ENCODE data around the gene RNASE7. TPM values are rescaled to one million over a fixed set of nuclear protein-coding genes. Genes with fewer than 3 reads are reported as not detected.

The RNASE7 gene
- total RNA-seq, 4 donors from 2014 or later = 0.55 TPM; not detected in 3

GRCh38 chr14:21060614-21061346, 18.6 kb downstream of the RNASE7 start:
- Histone ChIP-seq H3K4me1 (no peaks in the 10 kb centered on the region), H3K4me3 (no peak overlapping the region), H3K9me3 (no peaks in the 10 kb centered on the region), H3K36me3 (no peaks in the 10 kb centered on the region), H3K27ac (no peak overlapping the region), H3K27me3 (no peaks in the 10 kb centered on the region)
- TF ChIP-seq POLR2A (IDR thresholded peaks at IDR 0.05) = no peak
- no peak for TF ChIP-seq CTCF (IDR thresholded peaks at IDR 0.05 in 4 of 5, conservative IDR thresholded peaks at IDR 0.05 in 1 of 5)
- no peak for ATAC-seq
- in situ Hi-C loops (cut with MboI; ENCODE audit: low sequenced_read_pairs in 4 of 4) = loop anchor here in 1 of 4 donors (25.0 kb wide), 1 partner anchor 373 kb away; the partner anchor contains the start of genes ANG and RNASE4
- no peak for DNase-seq
- intact Hi-C loops (cut with DNase I; ENCODE audit: low total_unique reads) = no loop called here

DNA sequence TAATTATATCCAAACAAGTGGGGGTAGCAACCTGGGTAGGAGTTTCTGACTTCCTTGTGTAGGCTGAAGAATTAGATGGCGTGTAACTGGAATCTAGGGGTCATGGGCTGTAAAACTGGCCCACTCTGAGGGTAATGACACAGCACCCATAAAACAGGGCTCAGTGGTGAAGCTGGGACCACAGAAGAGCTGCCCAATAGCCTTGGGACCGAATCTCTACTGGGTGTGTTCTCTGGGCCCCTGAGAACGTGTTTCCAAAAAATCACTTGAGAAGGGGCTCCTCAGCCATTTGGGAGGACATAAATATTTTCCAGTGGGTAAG, 19.1 kb downstream of the RNASE7 start:
- H3K4me1 ChIP-seq = no peaks in the 10 kb centered on the region
- no peak overlapping the region for H3K4me3 ChIP-seq
- in situ Hi-C loops (cut with MboI; ENCODE audit: low sequenced_read_pairs in 4 of 4) (loop anchor here in 1 of 4 donors (25.0 kb wide), 1 partner anchor 374 kb away; the partner anchor contains the start of genes ANG and RNASE4), intact Hi-C loops (cut with DNase I; ENCODE audit: low total_unique reads) (no loop called here)
- no peaks in the 10 kb centered on the region for H3K36me3 ChIP-seq
- no peaks in the 10 kb centered on the region for H3K9me3 ChIP-seq
- no peak for ATAC-seq
- H3K27ac ChIP-seq = no peak overlapping the region
- no peak for DNase-seq
- no peaks in the 10 kb centered on the region for H3K27me3 ChIP-seq
- no peak for TF ChIP-seq CTCF (IDR thresholded peaks at IDR 0.05 in 4 of 5, conservative IDR thresholded peaks at IDR 0.05 in 1 of 5)
- no peak for TF ChIP-seq POLR2A (IDR thresholded peaks at IDR 0.05)

DNA sequence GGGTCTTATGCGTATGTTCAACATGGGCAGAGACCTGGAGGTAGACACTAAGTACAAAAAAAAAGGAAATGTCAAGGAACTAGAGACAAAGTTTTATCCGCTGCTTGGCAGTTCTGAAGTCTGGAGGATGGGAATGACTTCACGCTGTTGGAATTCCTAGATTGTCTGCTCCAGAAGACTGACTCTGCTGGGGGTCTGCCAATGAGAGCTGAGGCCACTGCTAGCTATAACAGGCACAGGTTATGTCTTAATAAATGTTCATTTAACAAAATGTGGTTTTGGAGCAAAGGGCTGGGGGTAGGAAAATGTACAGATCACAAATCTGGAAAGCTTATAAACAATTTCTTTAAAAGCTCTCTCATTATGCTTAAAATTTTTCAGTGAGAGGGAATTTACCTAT, 21.3 kb downstream of the RNASE7 start:
- no peaks in the 10 kb centered on the region for H3K9me3 ChIP-seq
- peaks cover under 1 to 1% of the 10 kb centered on the region in 2 donors for H3K4me1 ChIP-seq
- peak; percentile 73 to 81 for ATAC-seq
- in situ Hi-C loops (cut with MboI; ENCODE audit: low sequenced_read_pairs in 4 of 4) (loop anchor here in 1 of 4 donors (25.0 kb wide), 1 partner anchor 376 kb away; the partner anchor contains the start of genes ANG and RNASE4), intact Hi-C loops (cut with DNase I; ENCODE audit: low total_unique reads) (no loop called here)
- no peak overlapping the region for H3K27ac ChIP-seq
- H3K27me3 ChIP-seq = no peaks in the 10 kb centered on the region
- no peak for TF ChIP-seq CTCF (IDR thresholded peaks at IDR 0.05 in 4 of 5, conservative IDR thresholded peaks at IDR 0.05 in 1 of 5)
- no peak overlapping the region for H3K4me3 ChIP-seq
- H3K36me3 ChIP-seq = no peaks in the 10 kb centered on the region
- peak in 1 of 2 donors; percentile 42 for DNase-seq

DNA sequence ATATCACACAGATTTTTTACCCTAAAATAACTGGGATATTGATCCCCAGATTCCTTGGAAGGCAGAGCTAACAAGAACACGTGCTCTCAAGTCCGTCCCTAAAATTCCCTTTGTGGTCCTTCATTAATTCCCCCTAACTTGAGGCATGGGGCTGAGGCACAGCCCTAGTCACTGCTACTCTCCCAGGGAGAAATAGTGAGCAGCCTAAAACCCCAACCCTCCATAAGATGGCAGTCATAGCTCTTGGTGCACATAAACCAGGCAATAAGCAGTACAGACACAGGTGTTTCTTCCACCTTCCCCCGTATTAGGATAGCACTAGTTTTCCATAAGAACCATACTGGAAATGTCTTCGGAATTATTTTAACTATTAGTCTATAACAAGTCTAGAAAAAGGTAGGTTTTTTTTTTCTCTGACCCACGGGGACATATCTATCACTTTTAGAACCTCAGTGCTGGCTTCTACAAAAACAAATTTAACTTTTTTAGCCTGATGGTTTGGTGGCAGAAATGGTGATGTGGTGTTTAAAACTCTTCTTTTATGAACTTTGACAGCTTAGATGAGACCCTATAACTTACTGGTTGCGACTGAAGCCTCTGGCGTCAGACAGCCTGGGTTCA, 24.8 kb downstream of the RNASE7 start:
- Histone ChIP-seq H3K27ac (no peak overlapping the region), H3K4me3 (no peak overlapping the region), H3K36me3 (no peaks in the 10 kb centered on the region), H3K27me3 (no peaks in the 10 kb centered on the region), H3K9me3 (no peaks in the 10 kb centered on the region), H3K4me1 (peaks cover 13 to 28% of the 10 kb centered on the region in 2 donors)
- intact Hi-C loops (cut with DNase I; ENCODE audit: low total_unique reads) = no loop called here
- DNase-seq (no peak), ATAC-seq (no peak)
- TF ChIP-seq POLR2A (IDR thresholded peaks at IDR 0.05) = no peak
- in situ Hi-C loops (cut with MboI; ENCODE audit: low sequenced_read_pairs in 4 of 4) = loop anchor here in 2 of 4 donors (5.0 to 25.0 kb wide), 3 partner anchors 35 to 380 kb away; partner anchors contain the start of genes ANG (in 1 of the 2), RNASE4 (in 1 of the 2) and TMEM253 (in 1 of the 2)
